HL-60 (cell line): Measurements from ENCODE around the gene VWA1.

Source experiments
- GABPA ChIP-seq: IDR thresholded peaks from 2 replicates; pipeline ENCODE4 v1.6.1; 2012; ENCODE audit warnings: low read depth
- POLR2AphosphoS5 ChIP-seq: IDR thresholded peaks from 2 replicates; pipeline ENCODE4 v1.6.1; 2012; ENCODE audit warnings: low read depth
- REST ChIP-seq: IDR thresholded peaks from 2 replicates; pipeline ENCODE4 v1.6.1; 2012; ENCODE audit warnings: low read depth; ENCODE audit not compliant: insufficient replicate concordance
- SPI1 ChIP-seq: IDR thresholded peaks from 2 replicates; pipeline ENCODE4 v1.6.1; 2012; ENCODE audit warnings: low read depth, mild to moderate bottlenecking, borderline replicate concordance
- TF ChIP-seq, protein P1 (sequence below): IDR thresholded peaks from one replicate; pipeline ENCODE4 v1.5.1; 2011; ENCODE audit warnings: low read length, control low read depth, inconsistent platforms; ENCODE audit not compliant: insufficient read depth

GRCh38 chr1:1461721-1462317 lies 26.3 kb downstream of the VWA1 start:
- TF ChIP-seq, protein P1, sequence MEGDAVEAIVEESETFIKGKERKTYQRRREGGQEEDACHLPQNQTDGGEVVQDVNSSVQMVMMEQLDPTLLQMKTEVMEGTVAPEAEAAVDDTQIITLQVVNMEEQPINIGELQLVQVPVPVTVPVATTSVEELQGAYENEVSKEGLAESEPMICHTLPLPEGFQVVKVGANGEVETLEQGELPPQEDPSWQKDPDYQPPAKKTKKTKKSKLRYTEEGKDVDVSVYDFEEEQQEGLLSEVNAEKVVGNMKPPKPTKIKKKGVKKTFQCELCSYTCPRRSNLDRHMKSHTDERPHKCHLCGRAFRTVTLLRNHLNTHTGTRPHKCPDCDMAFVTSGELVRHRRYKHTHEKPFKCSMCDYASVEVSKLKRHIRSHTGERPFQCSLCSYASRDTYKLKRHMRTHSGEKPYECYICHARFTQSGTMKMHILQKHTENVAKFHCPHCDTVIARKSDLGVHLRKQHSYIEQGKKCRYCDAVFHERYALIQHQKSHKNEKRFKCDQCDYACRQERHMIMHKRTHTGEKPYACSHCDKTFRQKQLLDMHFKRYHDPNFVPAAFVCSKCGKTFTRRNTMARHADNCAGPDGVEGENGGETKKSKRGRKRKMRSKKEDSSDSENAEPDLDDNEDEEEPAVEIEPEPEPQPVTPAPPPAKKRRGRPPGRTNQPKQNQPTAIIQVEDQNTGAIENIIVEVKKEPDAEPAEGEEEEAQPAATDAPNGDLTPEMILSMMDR, result no peak
- TF ChIP-seq POLR2AphosphoS5 (no peak), GABPA (no peak), REST (no peak), SPI1 (no peak)
